HG02840 (cell line): Measurements from ENCODE around the gene AGL.
"Not testable (repeated sequence)": the region's sequence is repeated elsewhere in the genome, so short reads cannot be mapped to it uniquely, and the experiment has no call there.

Experiments
- ATAC-seq: cut with Tn5 transposase; IDR thresholded peaks from one replicate; pipeline ENCODE4 v1.9.1; 2021; ENCODE audit warnings: mild to moderate bottlenecking, moderate library complexity, moderate number of reproducible peaks; ENCODE audit not compliant: unreplicated experiment, low FRiP score

AGL gene

DNA sequence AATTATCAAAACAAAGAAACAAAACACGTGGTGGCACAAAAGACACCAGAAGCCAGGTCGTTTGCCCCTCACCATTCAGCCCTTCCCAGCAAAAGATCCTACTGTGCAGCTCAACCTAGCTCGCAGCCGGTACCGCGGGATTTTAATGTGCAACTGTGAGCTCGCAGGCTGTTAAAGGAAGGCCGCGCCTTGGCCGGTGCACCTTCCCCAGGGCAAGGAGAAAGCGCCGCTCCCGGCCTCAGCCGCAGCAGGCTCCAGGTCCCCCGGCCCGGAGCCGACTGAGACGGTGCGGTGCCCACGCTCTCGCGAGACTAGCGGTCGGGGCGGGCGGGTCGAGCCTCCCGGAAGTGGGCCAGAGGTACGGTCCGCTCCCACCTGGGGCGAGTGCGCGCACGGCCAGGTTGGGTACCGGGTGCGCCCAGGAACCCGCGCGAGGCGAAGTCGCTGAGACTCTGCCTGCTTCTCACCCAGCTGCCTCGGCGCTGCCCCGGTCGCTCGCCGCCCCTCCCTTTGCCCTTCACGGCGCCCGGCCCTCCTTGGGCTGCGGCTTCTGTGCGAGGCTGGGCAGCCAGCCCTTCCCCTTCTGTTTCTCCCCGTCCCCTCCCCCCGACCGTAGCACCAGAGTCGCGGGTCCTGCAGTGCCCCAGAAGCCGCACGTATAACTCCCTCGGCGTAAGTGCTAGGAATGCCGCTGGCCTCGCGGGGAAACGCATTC, at the start of gene AGL:
Gene AGL, plus strand, starts transcription at position 618 of the 715 bp plus-strand sequence. CDS start 682 bp downstream, outside the sequence.
- peak; percentile 99 for ATAC-seq

GRCh38 chr1:99801584-99801983, 48.6 kb upstream of the AGL start:
- ATAC-seq = no peak

DNA sequence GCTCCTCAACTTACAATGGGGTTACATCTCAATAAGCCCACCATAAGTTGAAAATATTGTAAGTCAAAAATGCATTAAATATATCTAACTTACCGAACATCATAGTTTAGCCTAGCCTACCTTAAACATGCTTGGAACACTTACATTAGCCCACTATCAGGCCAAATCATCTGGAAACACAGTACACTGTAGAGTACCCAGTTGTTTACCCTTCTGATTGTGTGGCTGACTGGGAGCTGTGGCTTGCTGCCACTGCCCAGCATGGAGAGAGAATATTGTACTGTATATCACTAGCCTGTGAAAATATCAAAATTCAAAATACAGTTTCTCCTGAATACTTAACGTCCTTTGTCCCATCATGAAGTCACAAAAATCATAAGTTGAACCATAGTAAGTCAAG, 43.3 kb upstream of the AGL start:
- no peak for ATAC-seq

GRCh38 chr1:99808391-99809115, 41.6 kb upstream of the AGL start:
- peak; percentile 67 for ATAC-seq

DNA sequence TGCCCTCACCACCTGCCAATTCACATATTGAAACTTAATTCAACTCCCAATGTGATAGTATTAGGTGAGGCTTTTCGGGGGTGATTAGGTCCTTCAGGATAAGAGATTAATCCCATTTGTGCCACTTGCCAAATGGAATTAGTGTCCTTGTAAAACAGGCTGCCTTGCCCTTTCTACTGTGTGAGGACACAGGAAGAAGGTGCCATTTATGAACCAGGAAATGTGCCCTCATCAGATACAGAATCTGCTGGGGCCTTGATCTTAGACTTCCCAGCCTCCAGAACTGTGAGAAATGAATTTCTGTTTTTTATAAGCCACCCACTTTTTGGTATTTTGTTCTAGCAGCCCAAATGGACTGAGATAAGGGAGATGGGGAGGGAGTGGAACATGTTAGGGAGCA, 39.1 kb upstream of the AGL start:
- ATAC-seq = no peak

DNA sequence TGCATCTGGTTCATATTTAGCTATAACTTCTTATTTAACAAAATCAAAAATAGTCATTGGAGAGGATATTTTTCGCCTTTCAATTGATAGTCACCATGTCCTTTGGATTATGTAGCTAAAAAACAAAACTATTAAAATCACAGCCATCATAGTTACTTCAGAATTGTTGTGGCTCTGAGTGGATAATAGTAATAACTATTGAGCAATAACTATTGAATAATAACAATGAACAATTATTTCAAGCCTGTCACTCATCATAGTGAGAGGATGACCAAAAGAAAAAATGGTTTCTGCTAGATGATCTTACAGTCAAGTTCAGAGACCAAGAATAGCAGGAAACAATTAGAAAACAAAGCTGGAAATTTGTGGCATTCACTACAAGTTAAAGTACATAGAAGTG, 38.4 kb upstream of the AGL start:
- no peak for ATAC-seq

DNA sequence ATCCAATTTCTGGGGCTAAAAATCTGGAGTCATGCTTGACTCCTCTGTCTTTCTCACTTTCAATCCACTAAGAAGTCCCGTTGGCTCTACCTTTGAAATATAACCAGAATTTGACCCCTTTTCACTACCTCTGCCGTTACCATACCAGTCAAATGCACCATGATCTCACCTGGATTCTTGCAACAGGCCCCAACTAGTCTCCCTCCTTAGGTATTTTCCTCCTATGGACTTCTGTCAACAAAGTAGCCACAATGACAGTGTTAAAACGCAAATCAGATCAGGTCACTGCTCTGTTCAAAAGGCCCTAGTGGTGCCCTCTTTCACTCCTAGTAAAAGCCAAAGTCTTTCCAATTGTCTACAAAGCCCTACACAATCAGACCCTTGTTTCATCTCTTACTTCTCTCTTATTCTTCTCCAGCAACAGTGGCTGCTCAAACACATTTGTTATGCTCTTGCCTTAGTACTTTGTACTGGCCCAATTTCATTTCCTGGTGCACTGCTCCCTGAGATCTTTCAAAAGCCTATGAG, 35.7 kb upstream of the AGL start:
- ATAC-seq = no peak

GRCh38 chr1:99816656-99817055, 33.5 kb upstream of the AGL start:
- no peak for ATAC-seq

- no peak for ATAC-seq
Observed at GRCh38 chr1:99818063-99818699, 32.0 kb upstream of the AGL start.

DNA sequence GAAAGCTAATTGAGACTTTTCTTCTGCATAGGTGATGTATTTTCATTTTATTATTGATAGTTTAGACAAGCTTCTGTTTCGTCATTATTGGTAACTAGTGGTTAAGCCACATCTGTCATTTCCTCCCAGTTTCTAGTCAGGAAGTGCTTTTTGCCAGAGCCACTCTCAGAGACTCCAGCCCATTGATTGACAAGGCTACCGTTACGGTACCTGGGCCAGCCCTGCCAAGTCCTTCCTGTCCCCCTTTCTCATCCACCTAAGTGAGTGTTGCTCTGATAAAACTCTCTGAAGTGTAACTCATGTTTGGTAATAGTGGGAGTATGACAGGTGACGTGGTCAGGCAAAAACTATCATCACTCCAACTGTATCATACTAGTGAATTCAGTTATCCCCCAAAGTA, 29.6 kb upstream of the AGL start:
- no peak for ATAC-seq

GRCh38 chr1:99825098-99825497, 25.1 kb upstream of the AGL start:
- no peak for ATAC-seq

GRCh38 chr1:99825702-99826101, 24.5 kb upstream of the AGL start:
- no peak for ATAC-seq

- ATAC-seq = no peak
Observed at GRCh38 chr1:99827970-99828369, 22.2 kb upstream of the AGL start.

DNA sequence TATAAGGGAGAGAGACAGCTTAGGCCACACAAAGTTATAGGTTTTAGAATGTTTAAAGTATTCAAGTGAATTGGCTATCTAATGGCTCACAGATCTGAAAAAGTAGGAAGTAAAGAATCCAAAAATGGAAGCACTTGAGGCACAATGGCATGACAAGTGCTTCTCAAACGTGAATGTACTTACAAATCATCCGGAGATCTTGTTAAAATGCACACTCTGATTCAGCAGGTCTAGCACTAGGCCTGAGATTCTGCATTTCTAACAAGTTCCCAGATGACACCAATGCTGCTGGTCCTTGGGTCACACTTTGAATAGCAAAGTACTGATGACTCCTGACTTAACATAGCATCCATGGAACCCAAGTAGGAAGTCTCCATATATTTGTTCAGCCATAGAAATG, 20.9 kb upstream of the AGL start:
- ATAC-seq = no peak

DNA sequence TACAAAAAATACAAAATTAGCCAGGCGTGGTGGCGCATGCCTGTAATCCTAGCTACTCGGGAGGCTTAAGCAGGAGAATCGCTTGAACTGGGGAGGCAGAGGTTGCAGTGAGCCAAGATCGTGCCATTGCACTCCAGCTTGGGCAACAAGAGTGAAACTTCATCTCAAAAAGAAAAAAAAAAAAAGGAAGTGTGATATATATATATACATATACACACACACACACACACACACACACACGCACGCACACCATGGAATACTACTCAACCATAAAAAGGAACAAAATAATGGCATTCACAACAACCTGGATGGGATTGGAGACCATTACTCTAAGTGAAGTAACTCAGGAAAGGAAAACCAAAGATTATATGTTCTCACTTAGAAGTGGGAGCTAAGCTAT, 16.2 kb upstream of the AGL start:
- not testable (repeated sequence) for ATAC-seq

DNA sequence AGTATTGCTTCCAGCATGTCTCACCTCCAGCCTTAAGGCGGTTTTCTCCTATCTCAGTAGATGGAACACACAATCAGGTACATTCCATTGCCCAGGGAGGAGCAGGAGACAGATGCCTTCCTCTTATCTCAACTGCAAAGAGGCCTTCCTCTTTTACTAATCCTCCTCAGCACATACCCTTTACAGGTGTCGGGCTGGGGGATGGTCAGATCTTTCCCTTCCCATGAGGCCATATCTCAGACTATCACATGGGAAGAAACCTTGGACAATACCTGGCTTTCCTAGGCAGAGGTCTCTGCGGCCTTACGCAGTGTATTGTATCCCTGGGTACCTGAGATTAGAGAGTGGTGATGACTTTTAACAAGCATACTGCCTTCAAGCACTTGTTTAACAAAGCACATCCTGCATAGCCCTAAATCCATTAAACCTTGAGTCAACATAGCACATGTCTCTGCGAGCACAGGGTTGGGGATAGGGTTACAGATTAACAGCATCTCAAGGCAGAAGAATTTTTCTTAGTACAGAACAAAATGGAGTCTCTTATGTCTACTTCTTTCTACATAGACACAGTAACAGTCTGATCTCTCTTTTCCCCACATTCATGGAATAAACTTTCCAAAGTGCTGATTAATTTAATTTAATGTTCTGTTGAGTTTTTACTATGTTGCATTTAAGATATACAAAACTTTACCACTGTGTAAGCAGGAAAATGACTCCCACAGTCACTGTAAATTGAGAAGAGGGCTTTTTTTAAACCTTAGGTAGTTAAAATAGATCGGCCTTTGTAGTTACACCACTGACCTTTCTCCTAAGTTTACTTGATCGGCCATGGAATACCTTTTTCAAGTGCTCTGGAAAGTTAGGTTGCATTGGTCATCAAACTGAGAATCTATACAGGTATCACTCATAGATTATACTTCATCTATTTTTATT, 13.7 kb upstream of the AGL start:
- not testable (repeated sequence) for ATAC-seq

GRCh38 chr1:99840353-99840752, 9.8 kb upstream of the AGL start:
- ATAC-seq = not testable (repeated sequence)

DNA sequence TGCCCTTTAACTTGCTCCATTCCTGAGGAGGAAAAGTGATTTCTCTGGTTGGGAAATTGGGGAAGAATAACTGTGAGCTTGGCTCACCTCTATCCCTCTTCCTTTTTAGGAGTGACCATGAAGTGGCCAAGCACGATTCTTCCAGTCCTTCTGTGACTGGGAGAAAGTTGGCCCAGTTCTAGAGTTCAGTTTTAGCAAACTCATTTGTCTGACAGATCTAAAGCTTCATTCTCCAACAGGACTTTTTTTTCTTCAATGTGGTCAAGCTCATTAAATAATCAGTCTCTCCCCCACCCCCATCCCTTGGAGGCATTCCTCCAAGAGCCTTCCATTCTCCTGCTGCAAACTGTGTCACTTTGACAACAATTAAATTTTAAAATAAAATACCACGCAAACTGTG, 6.4 kb upstream of the AGL start:
- ATAC-seq = no peak

GRCh38 chr1:99845201-99845600, 5.0 kb upstream of the AGL start:
- ATAC-seq = not testable (repeated sequence)

GRCh38 chr1:99849413-99849743, 783 bp upstream of the AGL start:
- peak; percentile 16 for ATAC-seq
